HG03378 (cell line): ENCODE measurements around the gene PRDM11.
A peak's percentile ranks its signal among the peaks of the same experiment; 100 is the strongest.

Experiments used
- ATAC-seq: cut with Tn5 transposase; IDR thresholded peaks from one replicate; pipeline ENCODE4 v1.9.1; 2021; ENCODE audit warnings: mild to moderate bottlenecking, moderate library complexity; ENCODE audit not compliant: unreplicated experiment

PRDM11 gene

DNA sequence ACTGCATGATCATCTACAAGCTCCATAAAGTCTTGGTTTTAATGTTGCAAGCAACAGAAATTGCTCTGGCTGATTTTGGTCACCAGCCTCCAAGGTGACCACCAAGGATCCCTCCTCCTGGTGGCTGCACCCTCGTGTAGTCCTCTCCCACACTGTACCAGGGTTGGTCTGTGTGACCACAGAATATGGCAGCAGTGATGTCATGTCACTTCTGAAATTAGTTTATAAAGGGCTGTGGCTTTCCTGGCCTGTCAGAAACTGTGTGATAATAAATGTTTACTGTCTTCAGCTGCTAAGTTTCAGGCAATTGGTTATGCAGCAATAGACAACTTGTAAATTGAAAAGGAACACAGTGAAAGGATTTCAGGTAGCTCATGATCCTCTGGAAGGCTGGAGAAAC is 5.3 kb upstream of the PRDM11 start:
- ATAC-seq, result no peak

DNA sequence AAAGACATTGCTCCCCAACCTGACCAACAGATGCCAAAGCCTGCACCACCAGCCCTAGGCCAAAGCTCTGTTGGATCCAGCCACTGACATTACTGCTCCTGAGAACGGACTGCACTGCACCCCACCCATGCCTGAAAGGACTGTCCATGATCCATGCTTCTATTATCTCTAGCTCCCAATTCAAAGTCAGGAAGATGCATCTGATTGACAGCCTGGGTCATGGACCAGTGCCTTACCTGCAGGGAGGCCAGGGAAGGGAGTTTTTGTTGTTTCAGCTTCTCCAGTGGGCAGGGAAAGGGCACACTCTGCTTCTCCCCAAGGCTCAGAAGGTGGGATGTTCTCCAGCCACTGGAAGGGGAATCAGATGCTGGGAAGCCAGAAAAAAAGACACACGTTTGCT is 4.8 kb upstream of the PRDM11 start:
- no peak for ATAC-seq

DNA sequence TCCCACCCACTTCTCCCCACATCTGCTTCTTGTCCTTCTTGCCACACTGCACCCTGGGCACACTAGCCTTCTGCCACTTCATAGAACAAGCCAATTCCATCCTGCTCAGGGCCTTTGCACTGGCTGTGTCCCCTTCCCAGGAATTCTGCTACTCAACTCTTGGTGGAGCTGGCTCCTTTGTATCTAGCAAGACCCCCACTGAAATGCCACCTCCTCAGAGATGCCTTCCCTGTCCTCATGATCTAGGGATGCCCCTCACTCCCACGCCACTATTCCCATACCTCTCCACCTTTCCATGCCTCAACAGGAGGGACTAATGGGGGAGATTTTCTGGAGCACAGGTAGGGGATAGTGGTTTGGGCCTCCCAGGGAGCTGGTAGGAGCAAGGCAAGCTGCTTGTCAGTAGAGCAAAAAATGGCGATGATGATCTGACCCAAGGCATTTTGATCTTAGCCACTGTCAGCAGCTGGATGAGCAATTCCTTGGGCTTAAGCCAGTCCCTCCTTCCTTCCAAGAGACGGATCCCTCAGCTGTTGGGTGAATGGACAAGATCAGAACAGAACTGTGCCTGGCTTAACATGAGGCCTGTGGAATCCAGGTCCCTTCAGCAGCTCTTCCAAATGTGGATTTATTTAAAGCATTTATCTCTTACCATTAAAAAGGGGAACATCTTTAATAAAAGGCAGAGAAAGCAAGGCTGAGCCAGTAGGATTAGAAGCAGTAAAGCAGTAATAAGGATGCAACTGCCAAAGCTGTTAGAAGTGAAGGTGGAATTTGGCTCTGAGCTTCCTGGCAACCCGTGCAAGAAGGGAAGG is 4.0 kb upstream of the PRDM11 start:
- ATAC-seq, result no peak

DNA sequence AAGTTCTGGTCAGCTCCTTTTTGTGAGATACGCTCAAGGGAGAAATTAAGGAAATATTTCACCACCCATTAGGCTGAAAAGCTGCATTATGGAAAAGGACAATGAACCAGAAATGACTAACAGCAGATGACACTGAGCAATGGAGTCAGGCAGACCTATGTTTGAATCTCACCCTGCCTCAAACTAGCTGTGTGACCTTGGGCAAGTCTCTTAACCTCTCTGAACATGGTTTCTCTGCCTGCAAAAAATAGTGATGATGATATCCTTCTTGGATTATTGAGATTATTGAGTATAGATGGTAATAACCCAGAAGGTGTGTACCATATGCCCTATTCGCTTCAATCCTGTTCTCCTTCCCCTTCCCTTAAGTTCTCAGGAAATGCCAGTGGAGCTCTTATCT is 2.9 kb upstream of the PRDM11 start:
- no peak for ATAC-seq

DNA sequence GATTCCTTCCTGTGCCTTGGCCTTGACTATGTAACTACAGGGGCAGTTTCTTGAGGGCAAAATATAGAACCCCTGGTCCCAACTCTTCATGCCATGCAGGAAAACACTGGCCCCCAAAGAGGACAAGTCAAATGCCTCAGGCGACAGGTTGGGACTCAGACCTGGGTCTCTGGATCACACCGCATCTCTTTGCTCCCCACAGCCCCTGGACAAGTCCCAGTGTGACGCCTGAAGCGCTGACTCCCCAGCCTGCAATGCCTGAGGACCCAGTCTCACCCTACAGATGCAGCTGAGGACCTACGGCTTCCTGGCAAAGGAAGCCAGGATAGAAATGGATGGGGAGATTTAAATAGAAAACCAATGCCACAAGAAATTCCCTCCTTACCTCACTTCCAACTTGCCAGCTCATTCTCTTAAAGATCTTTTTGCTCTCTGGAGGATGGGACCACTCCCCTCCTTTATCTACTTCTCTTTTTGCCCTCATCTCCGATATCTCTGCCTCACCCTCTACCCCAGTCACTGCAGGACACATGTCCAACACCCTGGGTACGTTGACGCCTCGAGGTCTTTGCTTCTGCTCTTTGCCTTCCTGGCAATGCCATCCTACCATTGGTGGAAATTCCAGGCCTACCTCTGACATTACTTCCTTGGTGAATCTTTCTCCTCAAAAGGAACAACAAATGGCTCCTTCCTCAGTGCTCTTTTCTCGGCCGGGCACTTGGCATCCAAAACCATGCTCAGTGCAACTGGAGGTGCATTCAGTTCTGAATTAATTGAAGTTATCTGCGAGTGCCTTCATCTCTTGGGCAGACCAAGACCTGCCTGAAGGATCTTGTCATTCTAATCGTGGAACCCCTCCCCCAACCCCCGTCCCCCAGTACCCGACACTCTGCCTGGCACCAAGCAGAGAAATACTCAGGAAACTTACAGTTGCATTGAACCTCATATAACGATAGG is 2.0 kb upstream of the PRDM11 start:
- ATAC-seq, result no peak

DNA sequence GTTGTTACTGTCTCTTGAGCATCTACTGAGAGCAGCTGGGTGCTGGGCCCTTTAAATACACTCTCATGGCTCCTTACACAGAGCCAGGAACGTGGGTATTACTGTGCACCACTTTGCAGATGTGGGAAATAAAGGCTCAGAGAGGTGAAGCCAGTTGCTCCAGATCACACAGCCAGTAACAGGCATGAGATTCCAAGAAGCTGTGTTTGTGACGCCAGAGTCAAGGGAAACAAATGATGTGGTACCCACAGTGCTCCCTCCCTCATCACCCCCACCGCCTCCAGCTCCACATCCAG is 1.4 kb upstream of the PRDM11 start:
- no peak for ATAC-seq

DNA sequence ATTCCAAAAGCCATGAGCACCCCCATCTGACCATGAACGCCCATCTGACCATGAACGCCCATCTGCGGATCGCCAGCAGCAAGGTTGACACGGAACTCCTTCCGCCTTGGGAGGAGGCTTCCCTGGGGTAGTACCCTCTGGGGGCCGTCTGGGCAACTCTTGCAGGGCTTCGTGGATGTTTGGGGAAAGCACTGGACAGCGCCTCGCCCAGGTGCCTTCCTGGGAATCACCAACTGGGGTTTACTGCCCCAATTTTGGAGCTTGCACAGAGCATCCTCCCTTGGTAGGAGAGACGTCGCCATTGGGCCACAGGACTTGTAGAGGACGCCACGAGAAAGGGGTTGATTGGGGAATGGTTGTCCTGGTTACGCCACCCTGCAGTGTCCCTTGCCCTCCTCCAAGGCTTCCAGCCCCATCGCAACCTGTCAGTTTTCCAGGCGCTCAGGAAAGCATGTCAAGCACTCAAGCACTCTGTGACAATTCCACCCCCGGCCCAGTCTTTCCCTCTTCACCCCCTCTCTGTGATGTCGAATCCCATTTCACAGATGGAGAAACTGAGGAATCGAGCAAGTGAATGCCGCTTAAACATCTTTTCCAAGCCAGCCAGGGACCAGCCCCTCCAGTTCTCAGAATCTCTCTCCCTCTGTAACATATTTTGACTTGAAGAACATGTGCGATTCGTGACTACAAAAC is 914 bp upstream of the PRDM11 start:
- ATAC-seq, result no peak

DNA sequence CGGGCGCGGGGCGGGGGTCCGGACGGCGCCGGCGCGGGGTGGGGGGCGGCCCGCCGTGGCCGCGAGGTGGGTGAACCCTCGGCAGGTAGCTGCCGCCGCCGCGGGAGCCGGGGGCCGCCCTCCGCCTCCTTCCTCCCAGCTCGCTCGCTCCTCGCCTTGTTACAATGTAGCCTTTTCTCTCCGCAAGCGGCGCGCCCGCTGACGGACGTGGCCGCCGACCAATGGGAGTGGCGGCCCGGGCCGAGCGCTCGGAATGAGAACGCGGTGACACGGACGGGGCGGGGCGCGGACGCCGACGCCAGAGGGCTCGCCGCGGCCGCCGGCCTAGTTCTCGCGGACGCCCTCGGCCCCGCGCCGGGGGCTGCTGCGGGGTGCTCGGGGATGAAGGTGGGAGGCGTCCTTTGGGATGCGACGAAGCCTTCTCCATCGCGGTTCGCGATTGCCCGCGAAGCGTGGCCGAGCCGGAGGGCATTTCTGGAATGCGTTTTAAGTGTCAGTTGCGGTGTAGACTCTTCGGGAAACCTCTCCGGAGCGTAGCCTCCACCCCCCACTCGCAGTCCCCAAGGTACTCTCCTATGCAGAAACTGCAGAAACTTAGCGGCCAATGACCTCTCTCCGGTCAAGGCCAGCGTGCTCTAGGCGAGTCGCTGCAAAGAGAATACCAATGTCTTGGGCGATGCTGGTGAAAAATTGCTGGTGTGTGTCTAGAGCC is 734 bp downstream of the PRDM11 start:
- peak; percentile 93 for ATAC-seq

DNA sequence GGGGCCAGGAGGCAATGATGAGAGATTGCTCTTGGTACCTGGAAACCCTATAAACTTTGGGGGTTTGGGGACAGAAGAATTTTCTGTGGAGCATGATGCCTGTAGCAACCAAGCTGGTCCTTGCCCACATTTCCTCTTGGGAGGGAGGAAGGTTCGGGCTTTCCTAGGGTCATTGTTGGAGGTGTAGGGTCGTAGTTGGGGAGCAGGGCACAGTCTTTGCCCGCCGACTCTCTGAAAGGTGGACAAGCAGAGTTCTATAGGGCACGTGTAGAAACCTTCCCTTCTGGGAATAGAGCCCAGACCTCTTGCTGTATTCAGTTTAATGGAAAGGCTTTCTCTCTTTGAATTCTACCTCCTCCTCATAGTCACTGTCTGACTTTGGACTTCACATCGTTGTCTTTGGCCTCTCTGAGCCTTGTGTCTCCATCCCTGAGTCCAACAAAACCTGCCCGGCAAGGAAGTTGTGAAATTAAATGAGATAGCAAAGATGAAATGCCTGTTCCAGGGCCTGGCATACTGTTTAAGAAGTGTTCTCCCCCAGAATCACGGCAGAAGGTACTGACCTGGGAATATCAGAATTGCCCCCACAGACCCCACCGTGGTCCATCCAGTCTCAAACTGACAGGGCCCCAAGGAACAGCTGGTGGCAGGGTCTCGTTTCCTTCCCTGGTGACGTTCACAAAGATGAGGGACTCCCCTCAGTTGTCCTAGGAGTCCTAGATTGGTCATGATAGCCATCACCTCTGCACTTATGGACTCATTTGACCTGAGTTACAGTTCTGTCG is 1.6 kb downstream of the PRDM11 start:
- ATAC-seq, result no peak

DNA sequence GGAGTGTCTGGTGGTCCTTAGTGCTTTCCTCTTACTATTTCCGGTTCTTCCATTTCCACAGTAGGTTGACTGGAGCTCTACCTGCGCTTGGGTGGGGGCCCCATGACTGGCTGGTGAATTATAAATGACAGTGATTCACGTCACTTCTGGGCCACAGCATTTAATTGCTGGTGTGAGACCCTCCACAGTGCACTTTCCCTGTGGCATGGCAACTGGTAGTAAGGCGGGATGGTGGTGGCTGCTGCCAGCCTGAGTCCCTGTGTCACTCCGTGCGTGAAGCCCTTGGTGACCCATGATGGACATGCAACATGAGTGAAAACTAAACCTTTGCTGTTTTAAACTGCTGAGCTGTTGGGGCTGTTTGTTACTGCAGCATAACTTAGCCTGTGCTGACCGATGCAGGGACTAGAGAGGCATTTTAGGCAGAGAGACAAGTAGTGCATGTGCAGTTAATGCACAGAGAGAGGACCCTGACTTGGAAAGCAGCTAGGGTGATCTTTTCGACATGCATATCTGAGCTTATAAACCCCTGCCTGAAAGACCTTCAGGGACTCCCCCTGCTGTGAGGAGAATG is 3.1 kb downstream of the PRDM11 start:
- no peak for ATAC-seq

DNA sequence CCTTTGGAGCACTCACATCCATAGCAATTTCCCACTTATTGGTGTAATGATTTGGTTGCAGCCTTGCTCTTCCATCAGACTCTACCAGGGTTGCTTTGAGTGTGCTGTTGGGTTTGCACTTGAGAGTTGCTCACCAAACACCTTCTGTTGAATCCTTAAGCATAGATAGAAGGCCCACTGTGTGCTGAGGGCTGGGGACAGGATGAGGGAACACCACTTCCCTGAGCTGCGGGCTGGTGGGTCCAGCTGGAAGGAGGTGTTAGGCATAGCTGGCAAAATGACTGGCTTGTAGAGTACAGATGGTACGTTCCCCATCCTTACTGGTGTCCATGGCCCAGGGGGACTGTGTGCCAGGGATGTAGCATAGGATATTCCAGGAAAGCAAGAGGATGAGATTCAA is 3.9 kb downstream of the PRDM11 start:
- ATAC-seq, result no peak

DNA sequence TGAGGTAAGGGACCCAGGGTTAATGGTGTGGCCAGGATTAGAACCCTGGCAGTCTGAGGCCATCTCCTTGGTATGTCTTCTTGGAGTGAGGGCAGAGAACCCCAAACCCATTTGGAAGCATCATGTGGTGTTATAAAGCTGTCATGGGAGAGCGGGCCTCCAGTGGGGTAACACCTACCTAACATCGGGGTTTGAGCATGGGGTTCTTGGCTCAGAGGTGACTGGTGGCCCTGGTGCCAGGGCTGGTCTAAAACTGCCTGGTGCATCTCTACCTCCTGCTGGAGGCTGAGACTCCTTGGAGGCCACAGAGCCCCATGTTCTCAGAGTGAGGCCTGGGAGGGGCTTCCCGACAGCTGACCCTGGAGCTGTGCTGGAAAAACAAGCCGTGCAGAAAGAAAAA is 4.5 kb downstream of the PRDM11 start:
- no peak for ATAC-seq

DNA sequence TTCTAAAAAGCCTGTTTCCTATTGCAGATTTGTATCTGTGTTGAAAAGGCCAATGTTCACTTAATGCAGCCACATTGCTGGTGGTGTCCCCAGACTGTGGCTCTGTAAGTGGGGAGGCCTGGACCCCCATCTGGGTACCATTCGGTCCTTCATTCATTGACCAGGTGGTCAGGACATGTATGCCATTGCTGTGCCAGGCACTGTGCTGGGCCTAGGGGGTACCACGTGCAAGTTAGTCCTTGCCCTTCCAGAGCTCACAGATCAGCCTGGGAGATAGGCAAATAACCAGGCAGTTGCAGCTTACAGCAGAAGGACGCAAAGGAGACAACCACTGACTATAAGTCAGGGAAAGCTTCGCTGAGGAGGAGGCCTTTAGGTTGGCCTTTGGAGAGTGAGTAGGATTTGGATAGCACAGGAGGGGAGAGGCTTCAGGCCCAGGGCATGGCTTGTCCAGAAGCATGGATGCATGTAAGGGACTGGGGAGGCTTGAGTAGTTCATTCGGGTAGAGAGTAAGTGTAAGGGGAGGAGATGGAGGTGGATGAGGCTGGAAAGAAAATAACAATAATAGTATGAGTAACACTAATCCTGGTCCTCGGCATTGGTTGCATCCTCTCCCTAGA is 5.0 kb downstream of the PRDM11 start:
- no peak for ATAC-seq

DNA sequence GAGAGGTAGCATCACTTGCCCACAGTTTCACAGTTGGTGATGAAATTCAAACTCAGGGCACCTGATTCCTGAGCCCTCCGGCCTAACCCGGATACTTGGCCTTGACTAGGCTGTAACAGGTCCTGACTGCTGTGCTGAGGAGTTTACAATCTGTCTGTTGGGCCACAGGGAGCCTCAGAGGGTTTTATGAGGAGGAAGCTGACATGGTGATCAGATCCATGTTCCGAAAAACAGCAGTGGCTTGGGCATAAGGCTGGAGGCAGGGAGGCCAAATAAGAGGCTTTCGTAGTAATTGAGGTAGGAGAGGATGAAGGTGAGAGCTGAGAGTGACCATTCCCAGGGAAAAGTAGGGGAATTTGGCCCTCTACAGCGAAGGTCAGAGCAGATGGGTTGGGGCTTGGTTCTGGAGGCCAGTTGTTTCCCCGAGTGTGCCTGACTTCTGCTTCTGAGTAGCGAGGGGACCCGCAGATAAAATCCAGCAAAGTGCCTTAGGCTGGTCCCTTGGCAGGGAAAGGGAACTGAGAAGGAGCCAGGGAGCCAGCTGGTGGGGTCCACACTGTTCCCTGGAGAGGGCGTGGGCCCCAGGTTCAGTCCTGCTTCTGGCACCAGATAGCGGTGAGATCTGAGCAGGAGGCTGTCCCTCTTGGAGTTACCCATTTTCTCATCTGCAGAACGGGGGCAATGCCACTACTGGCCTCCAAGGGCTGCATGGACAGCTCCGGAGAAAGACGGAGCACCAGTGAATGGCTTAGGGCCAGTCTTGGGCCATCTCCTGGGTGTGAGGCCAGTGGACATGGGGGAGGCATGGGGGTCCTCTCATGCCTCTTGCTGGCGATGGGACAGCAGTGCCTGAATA is 6.5 kb downstream of the PRDM11 start:
- no peak for ATAC-seq

DNA sequence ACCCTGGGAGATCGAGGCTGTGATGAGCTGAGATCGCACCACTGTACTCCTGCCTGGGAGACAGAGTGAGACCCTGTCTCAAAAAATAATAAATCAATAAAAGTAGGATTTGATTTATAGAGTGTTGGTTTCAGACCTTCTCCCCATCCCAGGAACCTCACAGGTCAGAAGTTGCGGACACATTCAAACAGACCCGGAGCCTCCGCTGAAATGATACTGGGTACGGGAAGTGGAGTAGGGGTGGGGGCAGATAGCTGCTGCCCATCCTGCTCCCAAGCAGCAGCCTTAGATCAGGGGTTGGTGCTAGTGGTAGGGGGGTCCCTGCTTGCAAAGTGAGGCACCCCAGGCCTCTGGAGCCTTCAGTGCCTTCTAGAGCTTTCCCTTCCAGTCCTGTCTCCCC is 7.8 kb downstream of the PRDM11 start:
- ATAC-seq, result no peak

DNA sequence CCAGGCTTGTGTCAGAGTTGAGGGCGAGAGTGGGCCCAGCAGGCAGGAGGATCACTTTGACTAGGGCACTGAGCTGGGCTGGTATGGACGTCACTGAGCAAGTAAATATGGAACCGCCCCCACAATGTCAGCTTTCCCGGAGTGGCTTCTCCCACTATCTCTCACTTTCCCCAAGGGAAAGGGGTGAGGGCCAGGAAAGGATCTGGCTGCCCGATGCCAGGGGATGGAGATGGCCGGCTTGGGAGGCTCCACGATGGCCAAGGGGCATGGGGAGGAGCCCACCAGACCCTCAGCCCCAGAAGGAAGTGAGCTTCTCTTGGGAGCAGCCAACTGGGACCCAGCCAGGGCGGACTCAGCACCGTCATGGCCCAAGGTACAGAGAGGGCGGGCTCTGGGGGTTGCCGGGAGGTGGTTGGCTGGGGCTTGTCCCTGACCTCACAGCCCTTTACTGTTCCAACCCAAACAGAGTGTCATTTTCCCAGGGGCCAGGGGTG is 8.7 kb downstream of the PRDM11 start:
- no peak for ATAC-seq

DNA sequence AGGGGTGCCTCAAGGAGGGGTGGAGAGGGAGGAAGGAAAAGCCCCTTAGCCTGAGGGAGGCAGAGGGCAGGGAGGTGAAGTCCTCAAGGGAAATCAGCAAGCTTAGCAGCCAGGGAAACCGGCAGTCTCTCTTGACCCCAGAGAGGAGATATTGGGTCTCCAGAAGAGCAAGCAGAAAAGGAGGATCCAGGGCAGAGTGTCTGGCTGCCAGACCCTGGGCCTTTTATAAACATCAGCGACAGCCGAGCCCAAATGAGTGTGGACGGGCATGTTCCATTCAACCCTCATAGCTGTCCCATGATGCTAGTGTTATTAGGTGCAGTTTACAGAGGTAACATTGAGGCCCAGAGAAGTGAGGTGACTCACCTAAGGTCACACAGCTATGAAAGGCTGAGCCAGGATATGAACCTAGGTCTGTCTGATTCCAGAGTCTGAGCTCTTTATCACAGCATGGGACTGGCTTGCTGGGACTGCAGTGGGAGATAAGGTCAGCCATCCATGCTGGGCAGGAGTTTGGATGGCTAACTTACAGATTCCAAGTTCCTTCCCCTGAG is 9.3 kb downstream of the PRDM11 start:
- ATAC-seq, result no peak

DNA sequence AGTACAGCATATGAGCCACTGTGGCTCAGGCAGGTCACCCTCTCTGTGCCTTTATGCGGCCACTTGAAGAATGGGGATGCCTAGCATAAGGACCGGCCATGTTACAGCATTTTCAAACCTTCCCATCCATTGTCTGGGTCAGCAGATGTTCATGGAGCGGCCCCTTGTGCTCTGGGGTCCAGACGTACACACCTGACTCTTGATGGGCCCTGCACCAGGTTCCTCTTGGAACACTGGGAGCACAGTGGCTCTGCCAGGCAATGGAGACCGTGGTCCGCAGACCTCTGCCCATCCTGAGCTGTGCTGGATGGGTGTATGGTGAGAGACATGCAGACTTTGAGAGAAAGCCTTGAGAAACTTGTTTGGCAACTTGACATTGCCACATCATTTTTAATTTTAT is 9.8 kb downstream of the PRDM11 start:
- no peak for ATAC-seq
